ENCODE data around the gene BZW2. TPM values are rescaled to one million over a fixed set of nuclear protein-coding genes. Genes with fewer than 3 reads are reported as not detected.
"Not testable (repeated sequence)": the region's sequence is repeated elsewhere in the genome, so short reads cannot be mapped to it uniquely, and the experiment has no call there.

BZW2 gene
- total and polyA plus RNA-seq, 2 donors (not counting 1 experiment from before 2014, with no cell fraction given): 18.4 to 20.6 TPM

DNA sequence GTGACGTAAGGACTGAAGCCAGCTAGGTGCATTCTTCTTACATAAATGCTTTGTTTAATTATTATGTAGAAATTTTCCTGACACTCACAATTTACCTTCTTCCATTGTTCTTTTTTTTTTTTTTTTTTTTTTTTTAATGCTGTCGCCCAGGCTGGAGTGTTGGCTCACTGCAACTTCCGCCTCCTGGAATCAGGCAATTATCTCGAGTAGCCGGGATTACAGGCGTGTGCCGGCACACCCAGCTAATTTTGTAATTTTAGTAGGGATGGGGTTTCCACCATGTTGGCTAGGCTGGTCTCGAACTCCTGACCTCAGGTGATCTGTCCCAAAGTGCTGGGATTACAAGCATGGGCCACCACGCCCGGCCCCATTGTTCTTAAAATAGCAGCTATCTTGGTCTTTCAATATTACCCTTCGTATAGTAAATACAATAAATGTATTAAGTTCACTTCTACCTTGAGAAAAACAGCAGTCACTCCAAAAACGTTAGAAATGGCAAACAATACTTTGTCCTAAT is 32.1 kb downstream of the BZW2 start:
- DNase-seq: no peak
- peaks cover 9 to 36% of the 10 kb centered on the region in 2 experiments for H3K36me3 ChIP-seq (replicated peaks in 1 of 2; ENCODE audit: control extremely low read depth in 1 of 2, control insufficient read depth in 1 of 2, extremely low read depth in 1 of 2, insufficient read depth in 2 of 2, low read length in 1 of 2)
- H3K4me1 ChIP-seq (ENCODE audit: control insufficient read depth in 2 of 2, insufficient read depth in 2 of 2, low read length in 2 of 2): no peaks in the 10 kb centered on the region
- peaks cover 3% of the 10 kb centered on the region for H3K79me2 ChIP-seq (ENCODE audit: control insufficient read depth, insufficient read depth, low read length)
- intact Hi-C loops (cut with micrococcal nuclease): no loop called here
- no peak overlapping the region for H3K27ac Mint-ChIP-seq
- no peak overlapping the region for H3K4me3 Mint-ChIP-seq
- H2AFZ ChIP-seq (ENCODE audit: insufficient read depth, low read depth, low read length, poor library complexity, severe bottlenecking): no peak overlapping the region
- no peaks in the 10 kb centered on the region for H3K4me1 Mint-ChIP-seq
- H3K9ac ChIP-seq (ENCODE audit: low read length): no peak overlapping the region
- ChIA-PET CTCF (interaction anchor here (0.7 to 0.9 kb wide), 2 partner anchors 17 to 241 kb away, joined by 3 to 5 read pairs; no protein-coding TSS in a partner anchor), POLR2A (no interaction called here)
- H3K4me2 ChIP-seq (replicated peaks; ENCODE audit: low read depth, low read length, poor library complexity, severe bottlenecking): no peak overlapping the region
- TF ChIP-seq, protein P1, sequence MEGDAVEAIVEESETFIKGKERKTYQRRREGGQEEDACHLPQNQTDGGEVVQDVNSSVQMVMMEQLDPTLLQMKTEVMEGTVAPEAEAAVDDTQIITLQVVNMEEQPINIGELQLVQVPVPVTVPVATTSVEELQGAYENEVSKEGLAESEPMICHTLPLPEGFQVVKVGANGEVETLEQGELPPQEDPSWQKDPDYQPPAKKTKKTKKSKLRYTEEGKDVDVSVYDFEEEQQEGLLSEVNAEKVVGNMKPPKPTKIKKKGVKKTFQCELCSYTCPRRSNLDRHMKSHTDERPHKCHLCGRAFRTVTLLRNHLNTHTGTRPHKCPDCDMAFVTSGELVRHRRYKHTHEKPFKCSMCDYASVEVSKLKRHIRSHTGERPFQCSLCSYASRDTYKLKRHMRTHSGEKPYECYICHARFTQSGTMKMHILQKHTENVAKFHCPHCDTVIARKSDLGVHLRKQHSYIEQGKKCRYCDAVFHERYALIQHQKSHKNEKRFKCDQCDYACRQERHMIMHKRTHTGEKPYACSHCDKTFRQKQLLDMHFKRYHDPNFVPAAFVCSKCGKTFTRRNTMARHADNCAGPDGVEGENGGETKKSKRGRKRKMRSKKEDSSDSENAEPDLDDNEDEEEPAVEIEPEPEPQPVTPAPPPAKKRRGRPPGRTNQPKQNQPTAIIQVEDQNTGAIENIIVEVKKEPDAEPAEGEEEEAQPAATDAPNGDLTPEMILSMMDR (IDR thresholded peaks at IDR 0.05): no peak
- TF ChIP-seq EZH2 (IDR thresholded peaks at IDR 0.05; ENCODE audit: borderline replicate concordance, insufficient read depth, low read depth, low read length, poor library complexity, severe bottlenecking): no peak
- no peak for ATAC-seq (ENCODE audit: low read depth)
- H3K27ac ChIP-seq (ENCODE audit: low read length in 2 of 2): no peak overlapping the region
- H3K27me3 ChIP-seq (replicated peaks in 1 of 4; ENCODE audit: control extremely low read depth in 1 of 4, control insufficient read depth in 3 of 4, insufficient read depth in 4 of 4, low read length in 3 of 4): no peaks in the 10 kb centered on the region
- no CpG with 5 or more reads among the region's 12 CpGs for WGBS (ENCODE audit: insufficient coverage)
- H3K9me3 Mint-ChIP-seq (ENCODE audit: insufficient read depth): no peaks in the 10 kb centered on the region
- peaks cover 1% of the 10 kb centered on the region for H4K20me1 ChIP-seq (ENCODE audit: control insufficient read depth, insufficient read depth, low read length, poor library complexity, severe bottlenecking)
- H3K4me3 ChIP-seq (ENCODE audit: control extremely low read depth in 1 of 5, extremely low read depth in 1 of 5, insufficient read depth in 1 of 5, low read depth in 2 of 5, low read length in 4 of 5): no peak overlapping the region
- H3K27me3 Mint-ChIP-seq: no peaks in the 10 kb centered on the region
- no peaks in the 10 kb centered on the region for H3K9me3 ChIP-seq (ENCODE audit: control extremely low read depth in 1 of 3, control insufficient read depth in 2 of 3, insufficient read depth in 1 of 3, low read length in 2 of 3)

DNA sequence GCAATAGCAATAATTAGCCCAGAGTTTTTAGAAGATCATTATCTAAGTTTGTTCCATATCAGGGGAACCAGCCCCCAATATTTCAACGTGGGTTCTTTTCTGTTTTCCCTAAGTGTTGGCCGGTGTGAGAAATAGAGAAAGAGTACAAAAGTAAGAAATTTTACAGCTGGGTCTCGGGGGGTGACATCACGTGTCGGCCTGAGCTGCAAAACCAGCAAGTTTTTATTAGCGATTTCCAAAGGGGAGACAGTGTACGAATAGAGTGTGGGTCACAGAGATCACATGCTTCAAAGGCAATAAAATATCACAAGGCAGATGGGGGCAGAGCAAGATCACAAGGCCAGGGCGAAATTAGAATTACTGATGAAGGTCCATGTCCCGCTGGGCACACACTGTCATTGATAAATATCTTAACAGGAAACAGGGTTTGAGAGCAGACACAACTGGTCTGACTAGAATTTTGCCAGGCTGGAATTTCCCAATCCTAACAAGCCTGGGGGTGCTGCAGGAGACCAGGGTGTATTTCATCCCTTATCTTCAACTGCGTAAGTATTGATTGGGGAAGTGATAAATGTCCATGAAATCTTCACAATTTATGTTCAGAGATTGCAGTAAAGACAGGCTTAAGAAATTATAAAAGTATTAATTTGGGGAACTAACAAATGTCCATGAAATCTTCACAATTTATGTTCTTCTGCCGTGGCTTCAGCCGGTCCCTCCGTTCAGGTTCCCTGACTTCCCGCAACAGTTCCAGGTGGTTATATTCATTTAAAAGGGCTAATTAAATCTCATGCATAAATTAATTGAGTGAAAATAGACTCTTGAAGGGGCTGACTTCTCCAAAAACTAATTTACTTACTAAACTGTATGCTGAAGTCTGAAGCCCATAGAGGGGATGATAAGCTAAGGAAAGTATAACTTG is 32.9 kb downstream of the BZW2 start:
- H3K4me3 Mint-ChIP-seq; H3K79me2 ChIP-seq (ENCODE audit: control insufficient read depth, insufficient read depth, low read length); H3K4me1 Mint-ChIP-seq; H3K27ac Mint-ChIP-seq; H3K9ac ChIP-seq (ENCODE audit: low read length); H3K9me3 Mint-ChIP-seq (ENCODE audit: insufficient read depth); H3K4me3 ChIP-seq (ENCODE audit: control extremely low read depth in 1 of 5, extremely low read depth in 1 of 5, insufficient read depth in 1 of 5, low read depth in 2 of 5, low read length in 4 of 5); intact Hi-C loops (cut with micrococcal nuclease); DNase-seq; H3K27me3 Mint-ChIP-seq; H4K20me1 ChIP-seq (ENCODE audit: control insufficient read depth, insufficient read depth, low read length, poor library complexity, severe bottlenecking); H3K4me1 ChIP-seq (ENCODE audit: control insufficient read depth in 2 of 2, insufficient read depth in 2 of 2, low read length in 2 of 2); H2AFZ ChIP-seq (ENCODE audit: insufficient read depth, low read depth, low read length, poor library complexity, severe bottlenecking); H3K27me3 ChIP-seq (replicated peaks in 1 of 4; ENCODE audit: control extremely low read depth in 1 of 4, control insufficient read depth in 3 of 4, insufficient read depth in 4 of 4, low read length in 3 of 4); H3K27ac ChIP-seq (ENCODE audit: low read length in 2 of 2); H3K4me2 ChIP-seq (replicated peaks; ENCODE audit: low read depth, low read length, poor library complexity, severe bottlenecking); ATAC-seq (ENCODE audit: low read depth); POLR2A ChIA-PET; H3K9me3 ChIP-seq (ENCODE audit: control extremely low read depth in 1 of 3, control insufficient read depth in 2 of 3, insufficient read depth in 1 of 3, low read length in 2 of 3): not testable (repeated sequence)
- CTCF ChIA-PET: interaction anchor here (0.9 to 1.3 kb wide), 3 partner anchors 15 to 240 kb away, joined by 3 to 5 read pairs (median 4); no protein-coding TSS in a partner anchor
- peaks cover 9 to 39% of the 10 kb centered on the region in 2 experiments for H3K36me3 ChIP-seq (replicated peaks in 1 of 2; ENCODE audit: control extremely low read depth in 1 of 2, control insufficient read depth in 1 of 2, extremely low read depth in 1 of 2, insufficient read depth in 2 of 2, low read length in 1 of 2)
- 99% methylated on average over 7 of the region's 14 CpGs for WGBS (ENCODE audit: insufficient coverage)

All from B cell (primary cell).